Measurements from ENCODE around the gene SMARCA2.

Gene SMARCA2

GRCh38 chr9:2053883-2054845 lies 39.0 kb downstream of the SMARCA2 start:
- Histone ChIP-seq H3K9me3 (ENCODE audit: low read length) (no peaks in the 10 kb centered on the region), H3K9me2 (ENCODE audit: low read depth, low read length) (no peaks in the 10 kb centered on the region), H3K9ac (ENCODE audit: low read length) (no peak overlapping the region), H3K27me3 (ENCODE audit: insufficient read depth, low read length) (no peaks in the 10 kb centered on the region), H4K20me1 (ENCODE audit: insufficient read depth, low read length) (no peaks in the 10 kb centered on the region), H3K36me3 (ENCODE audit: insufficient read depth, low read length) (peaks cover 41% of the 10 kb centered on the region), H3F3A (ENCODE audit: insufficient read depth, low read length) (no peaks in the 10 kb centered on the region), H2AFZ (ENCODE audit: low read length) (no peak overlapping the region), H3K4me2 (ENCODE audit: low read length) (peak overlapping the region; percentile 6; the same call in 1 of the 2 replicates), H3K79me2 (ENCODE audit: insufficient read depth, low read length) (no peaks in the 10 kb centered on the region), H3K4me3 (ENCODE audit: low read depth, low read length, poor library complexity, severe bottlenecking) (no peak overlapping the region), H3K27ac (ENCODE audit: low read depth, low read length, poor library complexity, severe bottlenecking) (no peak overlapping the region), H3K4me1 (ENCODE audit: insufficient read depth, low read length, severe bottlenecking) (peaks cover 18% of the 10 kb centered on the region)
- TF ChIP-seq EZH2 (IDR thresholded peaks at IDR 0.05; ENCODE audit: borderline replicate concordance, low read length) = no peak
- TF ChIP-seq, protein P1, sequence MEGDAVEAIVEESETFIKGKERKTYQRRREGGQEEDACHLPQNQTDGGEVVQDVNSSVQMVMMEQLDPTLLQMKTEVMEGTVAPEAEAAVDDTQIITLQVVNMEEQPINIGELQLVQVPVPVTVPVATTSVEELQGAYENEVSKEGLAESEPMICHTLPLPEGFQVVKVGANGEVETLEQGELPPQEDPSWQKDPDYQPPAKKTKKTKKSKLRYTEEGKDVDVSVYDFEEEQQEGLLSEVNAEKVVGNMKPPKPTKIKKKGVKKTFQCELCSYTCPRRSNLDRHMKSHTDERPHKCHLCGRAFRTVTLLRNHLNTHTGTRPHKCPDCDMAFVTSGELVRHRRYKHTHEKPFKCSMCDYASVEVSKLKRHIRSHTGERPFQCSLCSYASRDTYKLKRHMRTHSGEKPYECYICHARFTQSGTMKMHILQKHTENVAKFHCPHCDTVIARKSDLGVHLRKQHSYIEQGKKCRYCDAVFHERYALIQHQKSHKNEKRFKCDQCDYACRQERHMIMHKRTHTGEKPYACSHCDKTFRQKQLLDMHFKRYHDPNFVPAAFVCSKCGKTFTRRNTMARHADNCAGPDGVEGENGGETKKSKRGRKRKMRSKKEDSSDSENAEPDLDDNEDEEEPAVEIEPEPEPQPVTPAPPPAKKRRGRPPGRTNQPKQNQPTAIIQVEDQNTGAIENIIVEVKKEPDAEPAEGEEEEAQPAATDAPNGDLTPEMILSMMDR (IDR thresholded peaks at IDR 0.05; ENCODE audit: low read length) = no peak

DNA sequence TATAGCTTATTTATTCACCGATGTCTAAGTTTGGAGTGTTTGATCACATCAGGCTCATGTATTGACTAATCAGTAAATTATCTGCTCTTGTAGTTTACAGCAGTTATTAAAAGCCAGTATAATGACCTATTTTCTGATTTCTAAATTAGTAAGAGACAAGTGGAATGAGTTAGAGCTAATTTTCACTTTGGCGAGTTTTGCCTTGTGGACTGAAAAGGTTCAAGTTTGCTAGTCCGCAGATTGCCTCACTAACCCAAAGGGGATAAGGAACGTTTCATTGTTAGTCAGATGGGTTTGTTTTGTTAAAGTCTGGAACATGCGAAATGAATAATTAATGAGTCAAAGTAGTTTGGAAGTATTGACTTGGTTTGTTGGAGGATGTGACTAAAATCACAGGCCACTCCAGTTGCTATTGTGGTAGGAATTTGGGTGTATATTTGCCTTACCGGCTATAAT lies 40.1 kb downstream of the SMARCA2 start:
- no peak overlapping the region for H3K4me2 ChIP-seq (ENCODE audit: low read length)
- no peak overlapping the region for H2AFZ ChIP-seq (ENCODE audit: low read length)
- H3K27me3 ChIP-seq (ENCODE audit: insufficient read depth, low read length) = no peaks in the 10 kb centered on the region
- H3K36me3 ChIP-seq (ENCODE audit: insufficient read depth, low read length) = peaks cover 50% of the 10 kb centered on the region
- H3K27ac ChIP-seq (ENCODE audit: low read depth, low read length, poor library complexity, severe bottlenecking) = no peak overlapping the region
- H3K9ac ChIP-seq (ENCODE audit: low read length) = no peak overlapping the region
- H4K20me1 ChIP-seq (ENCODE audit: insufficient read depth, low read length) = no peaks in the 10 kb centered on the region
- H3K9me2 ChIP-seq (ENCODE audit: low read depth, low read length) = no peaks in the 10 kb centered on the region
- H3K4me3 ChIP-seq (ENCODE audit: low read depth, low read length, poor library complexity, severe bottlenecking) = no peak overlapping the region
- no peaks in the 10 kb centered on the region for H3F3A ChIP-seq (ENCODE audit: insufficient read depth, low read length)
- H3K9me3 ChIP-seq (ENCODE audit: low read length) = no peaks in the 10 kb centered on the region
- peaks cover 18% of the 10 kb centered on the region for H3K4me1 ChIP-seq (ENCODE audit: insufficient read depth, low read length, severe bottlenecking)
- no peaks in the 10 kb centered on the region for H3K79me2 ChIP-seq (ENCODE audit: insufficient read depth, low read length)
- no peak for TF ChIP-seq EZH2 (IDR thresholded peaks at IDR 0.05; ENCODE audit: borderline replicate concordance, low read length)

GRCh38 chr9:2059274-2059929 lies 44.3 kb downstream of the SMARCA2 start:
- H3K27me3 ChIP-seq (ENCODE audit: insufficient read depth, low read length) = no peaks in the 10 kb centered on the region
- no peak overlapping the region for H3K27ac ChIP-seq (ENCODE audit: low read depth, low read length, poor library complexity, severe bottlenecking)
- H3K36me3 ChIP-seq (ENCODE audit: insufficient read depth, low read length) = peaks cover 89% of the 10 kb centered on the region
- no peaks in the 10 kb centered on the region for H4K20me1 ChIP-seq (ENCODE audit: insufficient read depth, low read length)
- H3K9me2 ChIP-seq (ENCODE audit: low read depth, low read length) = no peaks in the 10 kb centered on the region
- H3K79me2 ChIP-seq (ENCODE audit: insufficient read depth, low read length) = no peaks in the 10 kb centered on the region
- no peak overlapping the region for H2AFZ ChIP-seq (ENCODE audit: low read length)
- H3K4me1 ChIP-seq (ENCODE audit: insufficient read depth, low read length, severe bottlenecking) = peaks cover under 1% of the 10 kb centered on the region
- TF ChIP-seq EZH2 (IDR thresholded peaks at IDR 0.05; ENCODE audit: borderline replicate concordance, low read length) = no peak
- TF ChIP-seq, protein P1 (IDR thresholded peaks at IDR 0.05; ENCODE audit: low read length) = no peak
- no peak overlapping the region for H3K9ac ChIP-seq (ENCODE audit: low read length)
- H3F3A ChIP-seq (ENCODE audit: insufficient read depth, low read length) = no peaks in the 10 kb centered on the region
- H3K9me3 ChIP-seq (ENCODE audit: low read length) = no peaks in the 10 kb centered on the region
- H3K4me2 ChIP-seq (ENCODE audit: low read length) = no peak overlapping the region
- no peak overlapping the region for H3K4me3 ChIP-seq (ENCODE audit: low read depth, low read length, poor library complexity, severe bottlenecking)
